ENCODE results near the gene RGS9.

- no peak for TF ChIP-seq CTCF (IDR thresholded peaks at IDR 0.05 in 8 of 11, conservative IDR thresholded peaks at IDR 0.05 in 3 of 11)
- TF ChIP-seq POLR2A (IDR thresholded peaks at IDR 0.05), result no peak
Observed at GRCh38 chr17:65121916-65122806, 15.0 kb upstream of the RGS9 start.

Data from spleen (tissue), 7 donors.